Glutamatergic neuron (in vitro differentiated cells): Measurements from ENCODE around the gene NLRP12. TPM values are rescaled to one million over a fixed set of nuclear protein-coding genes. Genes with fewer than 3 reads are reported as not detected.
"Not testable (repeated sequence)": the region's sequence is repeated elsewhere in the genome, so short reads cannot be mapped to it uniquely, and the experiment has no call there.

Experiments used
- DNase-seq: peaks from one replicate; pipeline ENCODE4 v3.0.0; 2022
- H3K27ac Mint-ChIP-seq: one replicate; pipeline ENCODE4 v1.8.0; 2020; ENCODE audit warnings: mild to moderate bottlenecking, mixed read lengths, inconsistent platforms; ENCODE audit not compliant: unreplicated experiment
- H3K27me3 Mint-ChIP-seq: one replicate; pipeline ENCODE4 v1.8.0; 2020; ENCODE audit warnings: mild to moderate bottlenecking, moderate library complexity, mixed read lengths, inconsistent platforms; ENCODE audit not compliant: unreplicated experiment
- H3K36me3 Mint-ChIP-seq: one replicate; pipeline ENCODE4 v1.8.0; 2020; ENCODE audit warnings: mild to moderate bottlenecking, mixed read lengths, inconsistent platforms; ENCODE audit not compliant: unreplicated experiment
- H3K4me1 Mint-ChIP-seq: one replicate; pipeline ENCODE4 v1.8.0; 2020; ENCODE audit warnings: mild to moderate bottlenecking, low read depth, mixed read lengths, inconsistent platforms; ENCODE audit not compliant: unreplicated experiment
- H3K4me3 Mint-ChIP-seq: one replicate; pipeline ENCODE4 v1.8.0; 2020; ENCODE audit warnings: mild to moderate bottlenecking, mixed read lengths, inconsistent platforms; ENCODE audit not compliant: unreplicated experiment
- H3K9me3 Mint-ChIP-seq: one replicate; pipeline ENCODE4 v1.8.0; 2020; ENCODE audit warnings: mild to moderate bottlenecking, moderate library complexity, mixed read lengths, inconsistent platforms; ENCODE audit not compliant: unreplicated experiment
- CTCF ChIP-seq: fragments of 200-600 bp; sonication (generic); IDR thresholded peaks from one replicate; pipeline ENCODE4 v1.5.0; 2021; ENCODE audit not compliant: partially characterized antibody, unreplicated experiment
- microRNA-seq: library from miRNA; unstranded; fragments of <30 nt; microRNA quantifications from one replicate; pipeline ENCODE4, GENCODE V29; 2020; ENCODE audit not compliant: unreplicated experiment
- total RNA-seq: library from RNA; stranded (reverse); fragmentation: NEBNext Ultra II Directional; extraction: Animal tissue kit (Norgen Biotek cat#: 25700); gene quantifications from one replicate; pipeline ENCODE4 v1.2.1, GENCODE V29; 2021; ENCODE audit not compliant: unreplicated experiment

The NLRP12 gene
- total RNA-seq, 1 donor from 2014 or later = 0.12 TPM

DNA sequence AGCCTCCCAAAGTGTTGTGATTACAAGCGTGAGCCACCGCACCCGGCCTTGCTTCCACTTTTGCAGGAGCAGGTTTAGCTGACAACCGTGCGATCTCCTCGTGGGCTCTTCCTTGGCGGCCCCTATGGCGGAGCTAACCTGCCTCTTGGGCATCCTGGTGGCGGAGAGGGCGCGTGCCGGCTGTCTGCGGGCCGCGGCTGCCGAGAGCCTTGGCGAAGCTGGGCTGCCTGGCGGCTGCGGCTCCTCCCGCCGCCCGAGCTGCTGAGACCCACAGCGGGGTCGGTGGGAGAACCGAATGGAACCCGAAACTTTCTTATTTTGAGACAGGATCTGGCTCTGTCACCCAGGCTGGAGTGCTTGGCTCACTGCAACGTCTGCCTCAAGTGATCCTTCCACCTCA is 55.7 kb downstream of the NLRP12 start:
- Mint-ChIP-seq H3K27ac (no peak overlapping the region), H3K4me3 (no peak overlapping the region), H3K9me3 (no peaks in the 10 kb centered on the region), H3K36me3 (no peaks in the 10 kb centered on the region), H3K4me1 (peaks cover 1% of the 10 kb centered on the region), H3K27me3 (peaks cover 2% of the 10 kb centered on the region)
- DNase-seq = no peak
- TF ChIP-seq CTCF = no peak

GRCh38 chr19:53758991-53759390 is 65.1 kb downstream of the NLRP12 start:
- H3K27me3 Mint-ChIP-seq, H3K4me3 Mint-ChIP-seq, DNase-seq, H3K4me1 Mint-ChIP-seq, H3K9me3 Mint-ChIP-seq, H3K36me3 Mint-ChIP-seq, H3K27ac Mint-ChIP-seq: not testable (repeated sequence)

Small RNA genes lying within 50 kb of the gene (microRNA-seq; reads per million reads assigned to microRNA genes)
- gene MIR1283-2 = not detected
- not detected for gene MIR371A
- gene MIR372 = 2,244 reads per million, percentile 93 among the genes with 10 or more reads in this experiment
- 2,125 reads per million, percentile 93 among the genes with 10 or more reads in this experiment for gene MIR373
- not detected for gene MIR516A1
- not detected for gene MIR516A2
- 104 reads per million, percentile 74 among the genes with 10 or more reads in this experiment for gene MIR519A1
- gene MIR521-1 = not detected
- gene MIR522 = 339 reads per million, percentile 84 among the genes with 10 or more reads in this experiment
- 9.6 reads per million, percentile 47 among the genes with 10 or more reads in this experiment for gene MIR527

Other genes with a start within 250 kb of the NLRP12 start
- gene DPRX, start 192.3 kb downstream of the NLRP12 start, total RNA-seq = not detected
- gene MYADM, start 43.6 kb upstream of the NLRP12 start, total RNA-seq = 61.5 TPM
- gene PRKCG, start 57.9 kb upstream of the NLRP12 start, total RNA-seq = 33.1 TPM
- 60.4 TPM for gene CACNG7, start 85.0 kb upstream of the NLRP12 start, total RNA-seq
- gene CACNG8, start 138.6 kb upstream of the NLRP12 start, total RNA-seq = 4.3 TPM
- gene CACNG6, start 167.3 kb upstream of the NLRP12 start, total RNA-seq = 0.74 TPM
- gene VSTM1, start 239.6 kb upstream of the NLRP12 start, total RNA-seq = not detected